ENCODE measurements around the gene S1PR5. TPM values are rescaled to one million over a fixed set of nuclear protein-coding genes. Genes with fewer than 3 reads are reported as not detected.
A peak's percentile ranks its signal among the peaks of the same experiment; 100 is the strongest.

Gene S1PR5
- total and polyA plus RNA-seq, 2 of the 8 experiments (the other 6 are each of a cell fraction or from before 2014, with no cell fraction given), result 2.4 to 8.6 TPM

DNA sequence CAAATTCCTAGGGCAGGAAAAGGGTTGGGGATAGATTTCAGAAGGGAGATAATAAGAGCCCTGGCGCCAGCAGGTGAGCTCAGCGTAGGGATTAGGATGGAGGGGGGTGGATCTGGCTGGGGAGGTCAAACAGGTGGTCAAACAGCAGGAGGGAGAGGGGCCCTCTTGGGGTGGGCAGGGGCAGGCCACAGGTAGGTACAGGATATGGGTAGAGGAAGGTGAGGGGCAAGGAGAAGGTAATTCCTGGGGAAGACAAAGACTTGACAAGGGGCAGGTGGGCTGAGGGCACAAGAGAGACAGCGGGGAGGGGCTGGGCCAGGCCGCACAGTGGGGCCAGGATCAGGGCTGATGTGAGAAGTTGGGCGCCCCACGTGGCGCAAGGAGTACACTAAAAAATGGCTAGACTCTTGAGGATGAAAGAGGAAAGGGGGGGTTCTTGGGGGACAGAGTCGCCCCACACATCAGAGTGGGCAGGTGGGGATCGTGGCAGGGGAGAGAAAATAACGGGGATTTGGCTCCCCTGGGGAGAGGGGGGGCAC, 47.9 kb upstream of the S1PR5 start:
- H3K27ac ChIP-seq (ENCODE audit: low read depth, low read length), result peak overlapping the region; percentile 68; the same call in 1 of the 2 replicates
- FAIRE-seq, result no peak
- TF ChIP-seq SIN3A (conservative IDR thresholded peaks at IDR 0.05 in 1 of 2, IDR thresholded peaks at IDR 0.05 in 1 of 2; ENCODE audit: low read depth in 1 of 2, low read length in 2 of 2) (peak in 1 of 2 experiments; percentile 25; a peak in 1 of 4 replicates), HDAC2 (IDR thresholded peaks at IDR 0.05; ENCODE audit: borderline replicate concordance in 1 of 2, low read depth in 2 of 2, low read length in 2 of 2) (0 out of 4 replicates have a peak, but pooled peaks of 1 of the 2 experiments have one; percentile 77), CTCF (IDR thresholded peaks at IDR 0.05; ENCODE audit: control extremely low read depth in 1 of 3, insufficient read depth in 1 of 3, low read depth in 1 of 3, low read length in 3 of 3) (peak in 2 of 3 experiments; percentile 24 to 29; a peak in 3 of 4 replicates), USF2 (IDR thresholded peaks at IDR 0.05; ENCODE audit: low read length) (no peak)
- TF ChIP-seq, protein P1, sequence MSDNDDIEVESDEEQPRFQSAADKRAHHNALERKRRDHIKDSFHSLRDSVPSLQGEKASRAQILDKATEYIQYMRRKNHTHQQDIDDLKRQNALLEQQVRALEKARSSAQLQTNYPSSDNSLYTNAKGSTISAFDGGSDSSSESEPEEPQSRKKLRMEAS (IDR thresholded peaks at IDR 0.05), result peak; percentile 52

More for the DNA sequence above, 47.9 kb upstream of the S1PR5 start:
- Histone ChIP-seq H3K23ac (ENCODE audit: insufficient read length) (no peak overlapping the region), H4K8ac (ENCODE audit: extremely low read depth, insufficient read depth, low read length) (peak overlapping the region; percentile 91), H2BK120ac (replicated peaks; ENCODE audit: low read depth, low read length) (peak overlapping the region; percentile 41), H3K4me3 (ENCODE audit: extremely low read depth in 1 of 4, insufficient read depth in 2 of 4, low read depth in 3 of 4, low read length in 4 of 4) (peak overlapping the region; percentile 73 to 82 (median 77)), H3K27me3 (replicated peaks in 1 of 4; ENCODE audit: control insufficient read depth in 3 of 4, extremely low read depth in 1 of 4, insufficient read depth in 3 of 4, low read length in 3 of 4) (peaks cover 0 to 10% (median 7%) of the 10 kb centered on the region in 4 experiments; a peak in 4 of 7 replicates), H2BK5ac (ENCODE audit: low read depth, low read length) (peak overlapping the region; percentile 88; the same call in 1 of the 2 replicates), H3K79me2 (ENCODE audit: control insufficient read depth in 1 of 2, insufficient read depth in 2 of 2, low read length in 2 of 2) (peaks cover 0 to 10% of the 10 kb centered on the region in 2 experiments; a peak in 2 of 4 replicates), H3K36me3 (ENCODE audit: control insufficient read depth in 2 of 4, insufficient read depth in 4 of 4, low read length in 3 of 4) (peaks cover 5 to 29% (median 12%) of the 10 kb centered on the region in 4 experiments; a peak in 7 of 8 replicates), H3K18ac (ENCODE audit: extremely low read depth, low read length) (peak overlapping the region; percentile 95), H2BK15ac (ENCODE audit: low read length) (no peak overlapping the region), H3K56ac (replicated peaks; ENCODE audit: insufficient read length, low read depth, low read length) (peak overlapping the region; percentile 92), H3K9me3 (ENCODE audit: insufficient read depth in 2 of 2, low read depth in 1 of 2, low read length in 1 of 2) (no peaks in the 10 kb centered on the region), H3K79me1 (ENCODE audit: low read depth, low read length) (peaks cover 4% of the 10 kb centered on the region; the same call in 1 of the 2 replicates), H2AK5ac (ENCODE audit: low read depth, low read length) (no peak overlapping the region; the same call in 1 of the 2 replicates), H3K4me1 (replicated peaks in 1 of 4; ENCODE audit: control insufficient read depth in 3 of 4, insufficient read depth in 4 of 4, low read length in 3 of 4) (peaks cover 0 to 19% (median 9%) of the 10 kb centered on the region in 4 experiments; a peak in 6 of 7 replicates), H2AFZ (ENCODE audit: low read length) (no peak overlapping the region), H3K9ac (replicated peaks in 1 of 4; ENCODE audit: extremely low read depth in 1 of 4, low read depth in 3 of 4, low read length in 3 of 4) (peak overlapping the region in 3 of 4 experiments; percentile 72 to 86 (median 85); a peak in 6 of 7 replicates), H3K4ac (replicated peaks; ENCODE audit: insufficient read length, low read depth, low read length) (no peak overlapping the region), H3K23me2 (ENCODE audit: low read depth, low read length) (peaks cover 18% of the 10 kb centered on the region), H2BK12ac (ENCODE audit: low read depth, low read length) (no peak overlapping the region), H2BK20ac (ENCODE audit: low read length) (no peak overlapping the region), H3K14ac (ENCODE audit: insufficient read length) (no peak overlapping the region), H4K91ac (replicated peaks; ENCODE audit: insufficient read length, low read length) (peak overlapping the region; percentile 54), H4K20me1 (replicated peaks in 1 of 2; ENCODE audit: control insufficient read depth in 1 of 2, insufficient read depth in 2 of 2, low read length in 2 of 2) (peaks cover 0 to 6% of the 10 kb centered on the region in 2 experiments), H4K5ac (ENCODE audit: insufficient read length, low read depth, low read length) (peak overlapping the region; percentile 79), H3K4me2 (ENCODE audit: insufficient read depth in 1 of 2, low read depth in 2 of 2, low read length in 2 of 2) (peak overlapping the region; percentile 76 to 80)
- ChIA-PET CTCF (ENCODE audit: partially characterized antibody) (interaction anchor here (0.5 to 2.3 kb wide), 2 partner anchors 10 to 76 kb away, joined by 3 to 10 read pairs; no protein-coding TSS in a partner anchor), POLR2A (ENCODE audit: partially characterized antibody) (interaction anchor here (0.5 kb wide), 1 partner anchor 19 kb away, joined by 4 read pairs; no protein-coding TSS in a partner anchor)
- 8% methylated on average over 9 of the region's 10 CpGs; no CpG with 5 or more reads in 1 of the 2 experiments for WGBS, 2 experiments (ENCODE audit: extremely low coverage in 1 of 2, insufficient coverage in 1 of 2, insufficient read length in 1 of 2, insufficient replicate concordance in 2 of 2, low coverage in 1 of 2, low lambda C conversion rate in 2 of 2, missing lambda C conversion rate in 1 of 2)
- DNase-seq (ENCODE audit: low read depth in 1 of 2, low spot score in 2 of 2), result no peak

Measured in H1 (cell line).